ENCODE measurements around the gene C1QTNF5.

- TF ChIP-seq ZNF704 (tag by site-specific recombination; IDR thresholded peaks at IDR 0.05) (no peak), INSM2 (tag by site-specific recombination; IDR thresholded peaks at IDR 0.05) (no peak), ZNF341 (tag by site-specific recombination; IDR thresholded peaks at IDR 0.05; ENCODE audit: low read depth) (peak; percentile 2; the same call in 1 of the 2 replicates), ZFP3 (tag by site-specific recombination; IDR thresholded peaks at IDR 0.05; ENCODE audit: low read depth) (no peak), CTCF (tag by site-specific recombination; IDR thresholded peaks at IDR 0.05) (no peak), ZNF776 (tag by site-specific recombination; IDR thresholded peaks at IDR 0.05; ENCODE audit: borderline replicate concordance) (no peak), ZNF121 (tag by site-specific recombination; IDR thresholded peaks at IDR 0.05) (no peak), HIC1 (tag by site-specific recombination; IDR thresholded peaks at IDR 0.05) (no peak), FEZF1 (tag by site-specific recombination; IDR thresholded peaks at IDR 0.05) (no peak), YY1 (tag by site-specific recombination; IDR thresholded peaks at IDR 0.05) (no peak), ZNF521 (tag by site-specific recombination; IDR thresholded peaks at IDR 0.05) (no peak), ZNF280D (tag by site-specific recombination; IDR thresholded peaks at IDR 0.05) (no peak)
These were observed 23.0 kb downstream of the C1QTNF5 start for GRCh38 chr11:119317592-119318239.
